HG03432 (cell line): ENCODE measurements around the gene TBXA2R.
"Not testable (repeated sequence)": the region's sequence is repeated elsewhere in the genome, so short reads cannot be mapped to it uniquely, and the experiment has no call there.

Source experiments
- ATAC-seq: cut with Tn5 transposase; IDR thresholded peaks from one replicate; pipeline ENCODE4 v1.9.1; 2021; ENCODE audit warnings: mild to moderate bottlenecking, moderate library complexity; ENCODE audit not compliant: unreplicated experiment

TBXA2R gene

GRCh38 chr19:3584036-3584802, 22.5 kb downstream of the TBXA2R start:
- ATAC-seq = not testable (repeated sequence)

GRCh38 chr19:3581792-3582191, 24.9 kb downstream of the TBXA2R start:
- ATAC-seq = not testable (repeated sequence)

- no peak for ATAC-seq
Measured at GRCh38 chr19:3580156-3580934, 26.3 kb downstream of the TBXA2R start.

- ATAC-seq = no peak
Measured at GRCh38 chr19:3578390-3578789, 28.3 kb downstream of the TBXA2R start.

GRCh38 chr19:3577723-3578344, 28.8 kb downstream of the TBXA2R start:
- no peak for ATAC-seq

GRCh38 chr19:3576696-3577443, 29.8 kb downstream of the TBXA2R start:
- ATAC-seq = no peak

- no peak for ATAC-seq
Measured at GRCh38 chr19:3575949-3576673, 30.6 kb downstream of the TBXA2R start.

GRCh38 chr19:3575260-3575741, 31.4 kb downstream of the TBXA2R start:
- no peak for ATAC-seq

GRCh38 chr19:3573858-3574637, 32.6 kb downstream of the TBXA2R start:
- no peak for ATAC-seq

- peak; percentile 13 for ATAC-seq
Measured at GRCh38 chr19:3573162-3573857, 33.4 kb downstream of the TBXA2R start.

- ATAC-seq = no peak
Measured at GRCh38 chr19:3572855-3573161, 33.9 kb downstream of the TBXA2R start, which contains the start of gene HMG20B. HMG20B (plus strand) TSS chr19:3572944; CDS start chr19:3573310, 366 bp downstream.

GRCh38 chr19:3572132-3572854, 34.4 kb downstream of the TBXA2R start:
- ATAC-seq = peak; percentile 86

- no peak for ATAC-seq
Measured at GRCh38 chr19:3570606-3571011, 36.1 kb downstream of the TBXA2R start.

GRCh38 chr19:3570042-3570441, 36.6 kb downstream of the TBXA2R start:
- not testable (repeated sequence) for ATAC-seq

GRCh38 chr19:3565139-3565538, 41.5 kb downstream of the TBXA2R start:
- no peak for ATAC-seq

GRCh38 chr19:3563709-3564524, 42.8 kb downstream of the TBXA2R start:
- no peak for ATAC-seq
